Aorta (tissue), 5 donors: ENCODE data around the gene SYNDIG1. TPM values are rescaled to one million over a fixed set of nuclear protein-coding genes. Genes with fewer than 3 reads are reported as not detected.

Source experiments
- ATAC-seq: fragments of 200-7000 bp; cut with Tn5 transposase; one replicate; pipeline ENCODE4 v1.9.1; 2022; ENCODE audit warnings: moderate library complexity; ENCODE audit not compliant: low FRiP score
- DNase-seq, 2 donors: peaks; one replicate each; pipeline ENCODE4 v3.0.0-alpha.2; 2020
- H3K27ac ChIP-seq, 2 donors: one replicate each; pipeline ENCODE4 v1.5.1; 2013; ENCODE audit warnings: low read length in 2 of 2, mild to moderate bottlenecking in 2 of 2, moderate library complexity in 2 of 2, control low read depth in 1 of 2, inconsistent platforms in 1 of 2, low read depth in 1 of 2
- H3K27me3 ChIP-seq, 2 donors: one replicate each; pipeline ENCODE4 v1.6.1; 2013; ENCODE audit warnings: control low read depth in 1 of 2, low read length in 1 of 2, mild to moderate bottlenecking in 1 of 2, moderate library complexity in 1 of 2; ENCODE audit not compliant: insufficient read depth in 2 of 2, control insufficient read depth in 1 of 2
- H3K36me3 ChIP-seq, 2 donors: one replicate each; pipeline ENCODE4 v1.6.1; 2013; ENCODE audit warnings: control low read depth in 1 of 2, low read length in 1 of 2, mild to moderate bottlenecking in 1 of 2; ENCODE audit not compliant: insufficient read depth in 2 of 2, control insufficient read depth in 1 of 2
- H3K4me1 ChIP-seq, 2 donors: one replicate each; pipeline ENCODE4 v1.6.1; 2013; ENCODE audit warnings: low read length in 2 of 2, control low read depth in 1 of 2, mild to moderate bottlenecking in 1 of 2, moderate library complexity in 1 of 2; ENCODE audit not compliant: insufficient read depth in 2 of 2, control insufficient read depth in 1 of 2
- H3K4me3 ChIP-seq, 2 donors: one replicate each; pipeline ENCODE4 v1.5.1; 2013; ENCODE audit warnings: low read length in 2 of 2, control low read depth in 1 of 2, mild to moderate bottlenecking in 1 of 2
- H3K9me3 ChIP-seq: one replicate; pipeline ENCODE4 v1.6.1; 2013; ENCODE audit warnings: mild to moderate bottlenecking, low read length; ENCODE audit not compliant: control insufficient read depth
- WGBS, 2 donors: extraction: QIAGEN DNeasy Blood & Tissue Kit; methylation state at CpG; one replicate each; pipeline ENCODE4 v1.1.7; 2013; 5-methylcytosine and 5-hydroxymethylcytosine counted together
- intact Hi-C, 2 donors: fragments of 100-400 bp; cut with DNase I; formaldehyde crosslinking; loops; one replicate each; pipeline versions ENCODE4 v1.14.2 to v1.15.0; 2022
- polyA plus RNA-seq, 2 donors: library from polyadenylated mRNA; stranded (reverse); fragments of 200-250 nt; gene quantifications; one replicate each; pipeline ENCODE4 v1.2.3, GENCODE V29; 2013
- total RNA-seq, 2 donors: library from RNA; stranded (reverse); fragmentation: NEBNext Ultra II Directional; extraction: Animal tissue kit (Norgen Biotek cat#: 25700); gene quantifications; one replicate each; pipeline ENCODE4 v1.2.1, GENCODE V29; 2021
- donor health status: healthy with polysubstance abuse.
- donor health status: Bipolar disorder and iron deficiency.
- donor health status: DM: no; HTN: no; CAD: no.
- donor health status: DM: no; HTN: no; CAD: no.
- donor health status: DM: yes; HTN: yes; CAD: no.

SYNDIG1 gene
- total and polyA plus RNA-seq, 4 donors: 1.2 to 6.2 (median 2.9) TPM

DNA sequence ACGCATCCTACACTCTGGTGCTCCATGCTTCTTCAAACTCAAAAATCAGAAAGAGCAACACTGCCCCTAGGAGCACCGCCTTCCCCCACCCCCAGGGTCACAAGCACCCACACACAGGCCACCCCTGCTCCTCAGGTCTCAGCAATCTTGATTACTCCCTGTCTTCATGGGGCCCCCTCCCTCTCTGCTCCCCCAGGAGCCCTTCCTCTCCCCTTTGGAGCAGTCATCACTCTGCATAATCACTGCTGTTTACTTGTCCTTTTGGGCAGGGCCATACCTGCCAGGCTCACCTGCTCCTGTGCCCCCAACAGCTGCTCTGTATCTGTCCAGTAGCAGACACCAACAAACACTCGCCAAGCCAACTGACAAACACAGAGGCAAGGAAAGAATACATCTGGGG is 7.6 kb upstream of the SYNDIG1 start:
- DNase-seq: no peak
- no peak overlapping the region for H3K4me3 ChIP-seq
- WGBS, 2 donors: 96 to 99% methylated on average over 3 of the region's 3 CpGs
- intact Hi-C loops: loop anchor here in 1 of 2 donors (10.0 kb wide), 2 partner anchors 47 to 297 kb away; no protein-coding TSS in a partner anchor
- no peak overlapping the region for H3K27ac ChIP-seq
- H3K4me1 ChIP-seq: no peaks in the 10 kb centered on the region
- ATAC-seq: no peak
- H3K27me3 ChIP-seq: no peaks in the 10 kb centered on the region
- no peaks in the 10 kb centered on the region for H3K36me3 ChIP-seq
- no peaks in the 10 kb centered on the region for H3K9me3 ChIP-seq

DNA sequence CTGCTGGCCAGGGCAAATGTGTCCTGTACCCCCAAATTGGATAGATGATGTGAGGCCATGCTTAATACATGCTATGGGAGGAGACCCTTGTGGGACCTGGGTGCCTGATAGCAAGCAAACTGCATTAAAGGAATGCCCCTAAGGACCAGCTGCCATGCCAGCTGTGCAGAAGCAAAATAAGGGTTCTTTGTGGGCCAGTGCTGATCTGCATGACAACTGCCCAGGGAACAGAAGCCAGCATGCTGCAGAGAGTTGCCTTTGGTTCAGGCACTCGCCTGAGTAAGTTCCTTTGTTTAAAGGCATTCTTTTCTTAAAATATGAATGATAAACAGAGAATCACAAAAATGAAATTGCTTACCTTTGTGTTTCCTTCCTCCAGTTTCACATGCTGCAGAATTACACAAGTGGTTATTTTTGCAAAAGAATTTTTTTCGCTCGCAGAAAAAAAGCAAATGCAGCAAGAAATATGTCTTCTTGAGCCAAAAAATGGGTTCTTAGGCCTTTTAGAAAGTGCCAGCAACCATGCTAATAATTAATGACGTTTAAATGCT is 6.9 kb upstream of the SYNDIG1 start:
- H3K27ac ChIP-seq: no peak overlapping the region
- H3K4me3 ChIP-seq: no peak overlapping the region
- H3K36me3 ChIP-seq: no peaks in the 10 kb centered on the region
- H3K4me1 ChIP-seq: no peaks in the 10 kb centered on the region
- 23 to 27% methylated on average over 4 of the region's 4 CpGs for WGBS, 2 donors
- intact Hi-C loops: loop anchor here in 1 of 2 donors (10.0 kb wide), 2 partner anchors 48 to 298 kb away; no protein-coding TSS in a partner anchor
- no peak for DNase-seq
- H3K27me3 ChIP-seq: no peaks in the 10 kb centered on the region
- no peak for ATAC-seq
- no peaks in the 10 kb centered on the region for H3K9me3 ChIP-seq

DNA sequence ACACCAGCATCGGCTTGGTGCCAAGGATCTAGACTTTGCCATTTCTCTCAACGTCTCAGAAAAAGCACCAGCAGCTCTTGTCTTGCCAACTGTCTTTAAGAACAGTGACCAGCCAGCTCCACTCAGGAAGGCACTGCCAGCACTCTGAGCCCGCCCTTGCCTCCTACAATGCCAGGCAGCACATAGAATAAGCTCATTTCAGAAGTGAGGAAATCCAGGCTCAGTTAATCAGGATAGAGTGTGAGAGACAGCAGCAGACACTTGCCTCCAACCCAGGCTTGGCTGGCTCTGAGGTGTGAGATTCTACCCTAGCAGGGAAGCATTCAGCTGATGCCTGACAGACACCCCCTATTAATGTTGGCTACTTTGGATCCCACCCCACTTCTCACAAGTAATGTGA is 4.3 kb upstream of the SYNDIG1 start:
- H3K27ac ChIP-seq: peak overlapping the region in 1 of 2 donors; percentile 35
- H3K4me1 ChIP-seq: no peaks in the 10 kb centered on the region
- no peak for ATAC-seq
- H3K4me3 ChIP-seq: no peak overlapping the region
- H3K9me3 ChIP-seq: no peaks in the 10 kb centered on the region
- H3K36me3 ChIP-seq: no peaks in the 10 kb centered on the region
- H3K27me3 ChIP-seq: no peaks in the 10 kb centered on the region
- intact Hi-C loops: loop anchor here in 1 of 2 donors (5.0 to 10.0 kb wide), 3 partner anchors 50 to 300 kb away; no protein-coding TSS in a partner anchor
- DNase-seq: no peak
- 18 to 19% methylated on average over 3 of the region's 3 CpGs for WGBS, 2 donors

DNA sequence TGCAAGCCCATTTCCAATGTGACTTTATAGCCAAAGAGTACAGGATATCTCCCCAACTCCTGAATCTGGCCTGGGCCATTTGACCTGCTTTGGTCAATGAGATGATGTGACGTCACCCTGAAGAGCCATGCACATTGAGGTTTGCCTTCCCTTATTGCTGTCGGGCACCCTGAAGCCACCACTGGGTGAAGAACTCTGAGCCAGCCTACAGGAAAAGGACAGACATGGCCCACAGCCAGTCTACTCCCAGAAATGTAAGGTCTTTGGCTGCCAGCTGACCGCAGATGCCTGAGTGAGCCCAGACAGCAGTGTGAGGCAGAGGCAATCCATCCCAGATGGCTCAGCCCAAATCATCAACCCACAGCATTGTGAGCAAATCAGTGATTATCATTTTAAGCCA is 3.7 kb upstream of the SYNDIG1 start:
- Histone ChIP-seq H3K27me3 (no peaks in the 10 kb centered on the region), H3K9me3 (no peaks in the 10 kb centered on the region), H3K36me3 (no peaks in the 10 kb centered on the region), H3K4me3 (no peak overlapping the region), H3K4me1 (no peaks in the 10 kb centered on the region), H3K27ac (no peak overlapping the region)
- intact Hi-C loops: loop anchor here in 1 of 2 donors (5.0 to 10.0 kb wide), 3 partner anchors 51 to 301 kb away; no protein-coding TSS in a partner anchor
- peak in 1 of 2 donors; percentile 79 for DNase-seq
- WGBS, 2 donors: 5 to 7% methylated on average over 3 of the region's 3 CpGs
- ATAC-seq: peak; percentile 51

- ATAC-seq: no peak
- Histone ChIP-seq H3K4me3 (no peak overlapping the region), H3K27ac (no peak overlapping the region), H3K36me3 (no peaks in the 10 kb centered on the region), H3K27me3 (no peaks in the 10 kb centered on the region), H3K4me1 (no peaks in the 10 kb centered on the region), H3K9me3 (no peaks in the 10 kb centered on the region)
- DNase-seq: no peak
- 60 to 67% methylated on average over 23 of the region's 23 CpGs for whole genome bisulfite sequencing, 2 donors
- intact Hi-C loops: loop anchor here in 1 of 2 donors (5.0 to 10.0 kb wide), 3 partner anchors 54 to 304 kb away; no protein-coding TSS in a partner anchor
Observed at GRCh38 chr20:24468401-24469115, 871 bp upstream of the SYNDIG1 start.

DNA sequence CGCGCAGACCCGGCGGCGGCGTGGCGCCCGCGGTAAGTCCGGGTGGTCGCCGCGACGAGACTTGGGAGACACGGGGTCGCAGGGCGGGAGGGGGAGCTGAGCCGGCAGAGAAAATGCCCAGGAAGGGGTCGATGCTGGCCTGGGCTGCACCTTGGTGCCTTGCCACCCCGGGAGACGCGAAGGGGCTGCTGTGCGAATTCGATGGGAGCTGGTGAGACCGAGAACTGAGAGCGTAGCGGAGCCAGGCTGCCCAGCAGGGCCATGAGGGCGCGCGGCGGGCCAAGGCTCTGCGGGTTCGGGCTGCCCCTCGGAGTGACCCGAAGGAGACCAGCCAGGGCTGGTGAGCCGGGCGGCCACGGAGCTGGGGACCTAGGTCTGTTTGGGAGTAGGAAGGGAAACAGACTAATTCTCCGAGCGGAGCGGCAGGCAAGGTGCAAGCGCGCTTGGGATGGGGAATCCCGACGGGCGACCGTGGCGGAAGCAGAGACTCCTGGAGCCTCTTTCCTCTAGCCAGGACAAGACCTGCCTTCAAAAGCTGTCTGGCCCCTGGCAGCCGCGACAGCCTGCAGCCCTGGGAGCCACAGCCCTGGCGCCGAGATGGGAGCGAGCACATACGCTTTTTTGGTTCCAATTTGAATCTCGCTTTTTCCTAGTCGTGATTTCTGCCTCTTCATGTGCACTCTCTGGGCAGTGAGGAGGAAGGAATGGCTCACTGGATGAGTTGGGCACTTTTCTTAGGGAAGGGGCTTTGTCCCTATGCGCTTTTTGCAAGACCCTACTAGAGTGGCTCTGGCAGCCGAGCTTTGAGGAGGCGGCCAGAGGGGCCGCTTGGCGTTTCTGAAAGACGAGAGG is 691 bp downstream of the SYNDIG1 start:
- DNase-seq (peak in 1 of 2 donors; percentile 85), ATAC-seq (peak; percentile 49)
- Histone ChIP-seq H3K4me1 (no peaks in the 10 kb centered on the region), H3K9me3 (no peaks in the 10 kb centered on the region), H3K4me3 (peak overlapping the region; percentile 69 to 81), H3K27ac (no peak overlapping the region), H3K27me3 (no peaks in the 10 kb centered on the region), H3K36me3 (no peaks in the 10 kb centered on the region)
- intact Hi-C loops: loop anchor here in 1 of 2 donors (5.0 to 10.0 kb wide), 3 partner anchors 55 to 305 kb away; no protein-coding TSS in a partner anchor
- 0 to 1% methylated on average over 60 to 62 of the region's 62 CpGs for WGBS, 2 donors

DNA sequence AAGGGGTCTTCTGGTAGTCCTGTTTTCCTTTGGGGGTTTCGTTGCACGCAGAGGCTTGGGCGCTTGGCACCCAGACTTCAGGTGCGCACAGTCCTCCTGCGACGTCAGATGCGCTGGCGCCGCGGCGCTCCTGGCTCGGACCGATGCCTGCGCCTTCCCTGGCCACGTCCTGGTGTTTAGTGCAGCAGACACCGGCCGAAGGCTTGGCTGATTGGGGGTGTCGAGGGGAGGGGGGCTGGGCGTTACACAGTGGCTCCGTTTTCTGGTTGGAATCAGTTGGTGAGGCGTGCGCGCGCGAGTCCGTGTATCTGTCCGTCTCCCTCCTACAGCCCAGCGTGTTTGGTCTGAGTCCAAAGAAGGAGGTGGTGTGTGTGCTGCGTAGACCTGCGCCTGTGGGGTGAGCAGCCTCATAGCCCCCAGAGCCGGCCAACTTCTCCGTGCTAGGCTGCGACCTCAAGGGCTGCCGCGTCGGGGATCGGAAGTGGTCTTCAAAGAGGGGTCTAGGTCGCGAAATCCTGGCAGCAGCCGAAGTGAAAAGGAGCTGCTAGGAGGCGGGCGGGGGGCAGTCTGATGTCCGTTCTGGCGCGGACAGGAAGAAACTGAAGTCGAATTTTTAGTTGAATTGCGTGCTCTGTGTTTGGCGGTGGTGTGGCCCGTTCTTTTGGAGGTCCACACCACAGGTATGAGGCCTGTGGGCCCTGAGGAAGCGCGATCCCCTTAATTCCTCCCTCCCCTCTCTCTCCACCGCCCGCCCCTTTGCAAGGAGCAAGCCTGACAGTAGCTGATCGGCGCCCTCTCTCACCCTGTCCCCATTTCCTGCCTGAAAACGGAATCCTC is 1.5 kb downstream of the SYNDIG1 start:
- H3K9me3 ChIP-seq: no peaks in the 10 kb centered on the region
- intact Hi-C loops: no loop called here
- H3K4me3 ChIP-seq: peak overlapping the region; percentile 69 to 81
- H3K36me3 ChIP-seq: no peaks in the 10 kb centered on the region
- DNase-seq (no peak), ATAC-seq (no peak)
- H3K4me1 ChIP-seq: no peaks in the 10 kb centered on the region
- H3K27ac ChIP-seq: no peak overlapping the region
- H3K27me3 ChIP-seq: no peaks in the 10 kb centered on the region
- 6 to 7% methylated on average over 56 of the region's 56 CpGs for WGBS, 2 donors

DNA sequence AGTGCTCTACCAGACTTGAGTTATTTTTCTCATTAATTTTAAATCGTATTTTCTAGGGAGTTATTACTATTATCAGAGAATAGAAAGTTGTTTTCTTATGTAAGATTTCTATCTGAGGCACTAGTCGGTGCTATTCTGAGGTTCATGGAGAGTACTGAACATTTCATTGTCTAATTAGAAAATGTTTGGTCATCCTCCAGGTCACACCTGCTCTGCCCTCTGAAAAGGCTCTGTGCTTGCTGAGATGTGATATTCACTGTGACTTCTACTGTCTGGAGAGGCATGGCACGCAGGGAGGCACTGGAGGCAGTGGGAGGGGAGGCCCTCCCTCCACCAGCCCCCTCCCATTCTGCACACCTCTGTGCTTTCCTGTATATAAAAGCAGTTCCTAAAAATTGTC is 3.0 kb downstream of the SYNDIG1 start:
- WGBS, 2 donors: 89% methylated on average over 3 of the region's 3 CpGs
- intact Hi-C loops: no loop called here
- no peak overlapping the region for H3K27ac ChIP-seq
- no peaks in the 10 kb centered on the region for H3K36me3 ChIP-seq
- no peaks in the 10 kb centered on the region for H3K4me1 ChIP-seq
- H3K4me3 ChIP-seq: no peak overlapping the region
- no peaks in the 10 kb centered on the region for H3K9me3 ChIP-seq
- DNase-seq: no peak
- no peak for ATAC-seq
- H3K27me3 ChIP-seq: no peaks in the 10 kb centered on the region
